Smooth muscle cell (in vitro differentiated cells): ENCODE data around the gene CLMP. TPM values are rescaled to one million over a fixed set of nuclear protein-coding genes. Genes with fewer than 3 reads are reported as not detected.
A peak's percentile ranks its signal among the peaks of the same experiment; 100 is the strongest.

Experiments used
- DNase-seq: peaks from one replicate; lab custom pipeline; 2025; ENCODE audit not compliant: unreplicated experiment; lab: John Stamatoyannopoulos, UW
- H2AFZ ChIP-seq: fragments of 200-600 bp; sonication (generic); 2 replicates; pipeline ENCODE4 v1.6.0; 2016; ENCODE audit warnings: antibody characterized with exemption, low read depth, mild to moderate bottlenecking
- H3F3A ChIP-seq: fragments of 200-600 bp; sonication (generic); 2 replicates; pipeline ENCODE4 v1.6.0; 2017; ENCODE audit warnings: antibody characterized with exemption, low read depth
- H3K27ac ChIP-seq: fragments of 200-600 bp; sonication (generic); 2 replicates; pipeline ENCODE4 v1.5.1; 2016; ENCODE audit warnings: low read depth, mild to moderate bottlenecking
- H3K27me3 ChIP-seq: fragments of 200-600 bp; sonication (generic); 2 replicates; pipeline ENCODE4 v1.6.1; 2016; ENCODE audit warnings: low read depth, mild to moderate bottlenecking
- H3K36me3 ChIP-seq: fragments of 200-600 bp; sonication (generic); 2 replicates; pipeline ENCODE4 v1.5.1; 2016; ENCODE audit warnings: low read depth
- H3K4me1 ChIP-seq: fragments of 200-600 bp; sonication (generic); 2 replicates; pipeline ENCODE4 v1.5.1; 2016; ENCODE audit warnings: low read depth
- H3K4me2 ChIP-seq: fragments of 200-600 bp; sonication (generic); 2 replicates; pipeline ENCODE4 v1.6.0; 2016; ENCODE audit warnings: mild to moderate bottlenecking
- H3K4me3 ChIP-seq: fragments of 200-600 bp; sonication (generic); 2 replicates; pipeline ENCODE4 v1.5.1; 2016; ENCODE audit warnings: mild to moderate bottlenecking
- H3K79me2 ChIP-seq: fragments of 200-600 bp; sonication (generic); 2 replicates; pipeline ENCODE4 v1.6.0; 2016; ENCODE audit warnings: low read depth, mild to moderate bottlenecking
- H3K9ac ChIP-seq: fragments of 200-600 bp; sonication (generic); 2 replicates; pipeline ENCODE4 v1.6.0; 2016; ENCODE audit warnings: low read depth
- H3K9me3 ChIP-seq: fragments of 200-600 bp; sonication (generic); replicated peaks from 2 replicates; pipeline ENCODE4 v1.5.1; 2016; ENCODE audit warnings: low read depth
- H4K20me1 ChIP-seq: fragments of 200-600 bp; sonication (generic); 2 replicates; pipeline ENCODE4 v1.6.0; 2016; ENCODE audit warnings: low read depth
- WGBS: methylation state at CpG from one replicate; pipeline ENCODE4 v1.1.7; 2016; ENCODE audit warnings: low lambda C conversion rate; 5-methylcytosine and 5-hydroxymethylcytosine counted together
- polyA plus RNA-seq: library from polyadenylated mRNA; unstranded; fragments of >200 nt; fragmentation: Nextera tagmentation; extraction: Ambion mirVana; gene quantifications from 2 replicates; pipeline ENCODE4 v1.2.1, GENCODE V29; 2016
- total RNA-seq: library from RNA; depleted of rRNA; stranded (reverse); fragments of >200 nt; gene quantifications from 2 replicates; pipeline ENCODE4 v1.2.3, GENCODE V29; 2014
- TF ChIP-seq, protein P1 (sequence below): fragments of 200-600 bp; sonication (generic); IDR thresholded peaks from 2 replicates; pipeline ENCODE4 v1.5.1; 2017; ENCODE audit warnings: borderline replicate concordance, mild to moderate bottlenecking, antibody characterized with exemption; ENCODE audit not compliant: insufficient read depth, poor library complexity, severe bottlenecking

The CLMP gene
- total and polyA plus RNA-seq, 2 experiments from 2014 or later: 74.0 to 176 TPM

GRCh38 chr11:123054301-123055065 is 140.6 kb downstream of the CLMP start:
- no peak overlapping the region for H2AFZ ChIP-seq
- no peak overlapping the region for H3K4me3 ChIP-seq
- H3K27ac ChIP-seq: no peak overlapping the region
- H3K9ac ChIP-seq: no peak overlapping the region
- TF ChIP-seq, protein P1, sequence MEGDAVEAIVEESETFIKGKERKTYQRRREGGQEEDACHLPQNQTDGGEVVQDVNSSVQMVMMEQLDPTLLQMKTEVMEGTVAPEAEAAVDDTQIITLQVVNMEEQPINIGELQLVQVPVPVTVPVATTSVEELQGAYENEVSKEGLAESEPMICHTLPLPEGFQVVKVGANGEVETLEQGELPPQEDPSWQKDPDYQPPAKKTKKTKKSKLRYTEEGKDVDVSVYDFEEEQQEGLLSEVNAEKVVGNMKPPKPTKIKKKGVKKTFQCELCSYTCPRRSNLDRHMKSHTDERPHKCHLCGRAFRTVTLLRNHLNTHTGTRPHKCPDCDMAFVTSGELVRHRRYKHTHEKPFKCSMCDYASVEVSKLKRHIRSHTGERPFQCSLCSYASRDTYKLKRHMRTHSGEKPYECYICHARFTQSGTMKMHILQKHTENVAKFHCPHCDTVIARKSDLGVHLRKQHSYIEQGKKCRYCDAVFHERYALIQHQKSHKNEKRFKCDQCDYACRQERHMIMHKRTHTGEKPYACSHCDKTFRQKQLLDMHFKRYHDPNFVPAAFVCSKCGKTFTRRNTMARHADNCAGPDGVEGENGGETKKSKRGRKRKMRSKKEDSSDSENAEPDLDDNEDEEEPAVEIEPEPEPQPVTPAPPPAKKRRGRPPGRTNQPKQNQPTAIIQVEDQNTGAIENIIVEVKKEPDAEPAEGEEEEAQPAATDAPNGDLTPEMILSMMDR: peak; percentile 65
- H3K79me2 ChIP-seq: peaks cover 13% of the 10 kb centered on the region
- peaks cover 22% of the 10 kb centered on the region for H3K36me3 ChIP-seq
- WGBS: 32% methylated on average over 11 of the region's 11 CpGs
- no peaks in the 10 kb centered on the region for H3K9me3 ChIP-seq
- DNase-seq: no peak
- H3F3A ChIP-seq: peaks cover 45% of the 10 kb centered on the region
- H3K4me1 ChIP-seq: peaks cover 13% of the 10 kb centered on the region
- H3K27me3 ChIP-seq: no peaks in the 10 kb centered on the region
- peaks cover 54% of the 10 kb centered on the region for H4K20me1 ChIP-seq
- H3K4me2 ChIP-seq: no peak overlapping the region

DNA sequence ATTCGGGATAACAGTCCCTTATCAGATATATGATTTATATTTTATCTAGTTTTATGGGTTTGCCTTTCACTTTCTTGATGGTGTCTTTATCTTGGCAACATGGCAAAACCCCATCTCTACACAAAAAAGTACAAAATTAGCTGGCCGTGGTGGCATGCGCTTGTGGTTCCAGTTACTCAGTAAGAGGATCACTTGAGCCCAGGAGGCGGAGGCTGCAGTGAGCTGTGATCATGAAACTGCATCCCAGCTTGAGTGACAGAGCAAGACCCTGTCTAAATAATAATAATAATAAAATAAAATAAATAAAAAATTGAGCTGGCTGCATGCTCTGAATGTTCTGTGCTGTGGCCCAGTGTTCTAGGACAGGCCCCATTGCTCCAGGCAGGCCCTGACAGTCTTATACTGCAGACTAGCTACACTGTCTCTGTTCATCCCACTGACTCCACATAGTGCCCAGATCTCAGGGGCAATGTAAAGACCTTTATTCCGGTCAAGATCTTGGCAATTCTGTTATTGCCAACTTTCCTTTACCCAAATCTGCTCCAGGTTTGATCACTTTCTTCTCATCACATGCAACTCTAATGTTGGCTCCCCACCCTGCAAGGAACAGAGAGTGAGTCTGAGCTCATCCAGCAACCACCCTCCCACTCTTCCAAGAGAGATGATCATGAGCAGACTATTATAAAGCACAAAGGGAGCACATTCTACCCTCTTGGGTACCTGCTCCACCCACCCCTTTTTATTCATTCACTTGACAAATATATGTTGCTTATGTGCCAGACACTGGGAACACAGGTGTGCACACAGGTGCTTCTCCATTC is 141.9 kb downstream of the CLMP start:
- peaks cover 37% of the 10 kb centered on the region for H3F3A ChIP-seq
- no peaks in the 10 kb centered on the region for H3K4me1 ChIP-seq
- 80% methylated on average over 5 of the region's 5 CpGs for WGBS
- no peak overlapping the region for H3K27ac ChIP-seq
- DNase-seq: no peak
- no peaks in the 10 kb centered on the region for H3K27me3 ChIP-seq
- TF ChIP-seq, protein P1: no peak
- peaks cover 19% of the 10 kb centered on the region for H3K36me3 ChIP-seq
- no peaks in the 10 kb centered on the region for H3K79me2 ChIP-seq
- peaks cover 40% of the 10 kb centered on the region for H4K20me1 ChIP-seq
- no peak overlapping the region for H3K4me2 ChIP-seq
- no peaks in the 10 kb centered on the region for H3K9me3 ChIP-seq
- H3K9ac ChIP-seq: no peak overlapping the region
- no peak overlapping the region for H3K4me3 ChIP-seq
- no peak overlapping the region for H2AFZ ChIP-seq

- H4K20me1 ChIP-seq: peaks cover 25% of the 10 kb centered on the region
- peaks cover 28% of the 10 kb centered on the region for H3F3A ChIP-seq
- no peak for DNase-seq
- H3K27ac ChIP-seq: no peak overlapping the region
- H3K9ac ChIP-seq: no peak overlapping the region
- no peak overlapping the region for H3K4me2 ChIP-seq
- H2AFZ ChIP-seq: no peak overlapping the region
- no peaks in the 10 kb centered on the region for H3K27me3 ChIP-seq
- no peaks in the 10 kb centered on the region for H3K9me3 ChIP-seq
- TF ChIP-seq, protein P1: no peak
- 98% methylated on average over 4 of the region's 4 CpGs for WGBS
- no peaks in the 10 kb centered on the region for H3K79me2 ChIP-seq
- peaks cover 8% of the 10 kb centered on the region for H3K36me3 ChIP-seq
- no peaks in the 10 kb centered on the region for H3K4me1 ChIP-seq
- H3K4me3 ChIP-seq: no peak overlapping the region
Observed at GRCh38 chr11:123051634-123052033, 143.4 kb downstream of the CLMP start.
